Brain microvascular endothelial cell (primary cell): ENCODE data around the gene CHADL.

Experiments
- DNase-seq: peaks from one replicate; pipeline ENCODE4 v3.0.0-alpha.2; 2020
- H3K27ac ChIP-seq: fragments of 250-450 bp; sonication (Bioruptor Pico); 2 replicates; pipeline ENCODE4 v1.5.1; 2020; ENCODE audit warnings: mild to moderate bottlenecking, moderate library complexity
- H3K27me3 ChIP-seq: fragments of 250-450 bp; sonication (Bioruptor Pico); replicated peaks from 2 replicates; pipeline ENCODE4 v1.5.1; 2020; ENCODE audit warnings: mild to moderate bottlenecking
- H3K36me3 ChIP-seq: fragments of 250-450 bp; sonication (Bioruptor Pico); replicated peaks from 2 replicates; pipeline ENCODE4 v1.5.1; 2020; ENCODE audit warnings: mild to moderate bottlenecking
- H3K4me3 ChIP-seq: 2 replicates; pipeline ENCODE4 v1.5.1; 2011; ENCODE audit warnings: low read depth, mild to moderate bottlenecking, control low read depth, low read length, moderate library complexity
- in situ Hi-C: cut with HindIII; loops from 2 replicates; pipeline ENCODE4 v1.10.0; 2017; ENCODE audit warnings: low sequenced_read_pairs, low pct_ligation_motif_present
- TF ChIP-seq, protein P1 (sequence below): IDR thresholded peaks from 2 replicates; pipeline ENCODE4 v1.5.1; 2011; ENCODE audit warnings: low read depth, mild to moderate bottlenecking, moderate library complexity, low read length, control low read depth, inconsistent platforms; ENCODE audit errors: missing control alignments

Gene CHADL

DNA sequence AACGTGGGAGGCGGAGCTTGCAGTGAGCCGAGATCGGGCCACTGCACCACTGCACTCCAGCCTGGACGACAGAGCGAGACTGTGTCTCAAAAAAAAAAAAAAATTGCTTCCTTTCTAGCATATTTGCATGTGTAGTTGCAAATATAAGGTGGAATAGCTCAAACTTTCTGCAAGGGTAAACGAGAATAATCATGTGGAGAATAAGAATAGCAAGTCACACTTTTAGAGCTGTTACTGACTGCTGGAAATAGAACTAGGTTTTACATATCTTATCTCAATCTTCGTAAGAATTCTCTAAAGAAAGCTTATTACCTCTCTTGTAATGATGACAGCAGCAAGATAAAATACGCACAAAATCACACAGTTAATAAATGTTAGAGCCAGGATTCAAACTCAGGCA is 34.0 kb downstream of the CHADL start:
- Histone ChIP-seq H3K27me3 (no peaks in the 10 kb centered on the region), H3K4me3 (no peak overlapping the region), H3K27ac (no peak overlapping the region), H3K36me3 (peaks cover 13% of the 10 kb centered on the region)
- in situ Hi-C loops: no loop called here
- DNase-seq: no peak
- TF ChIP-seq, protein P1, sequence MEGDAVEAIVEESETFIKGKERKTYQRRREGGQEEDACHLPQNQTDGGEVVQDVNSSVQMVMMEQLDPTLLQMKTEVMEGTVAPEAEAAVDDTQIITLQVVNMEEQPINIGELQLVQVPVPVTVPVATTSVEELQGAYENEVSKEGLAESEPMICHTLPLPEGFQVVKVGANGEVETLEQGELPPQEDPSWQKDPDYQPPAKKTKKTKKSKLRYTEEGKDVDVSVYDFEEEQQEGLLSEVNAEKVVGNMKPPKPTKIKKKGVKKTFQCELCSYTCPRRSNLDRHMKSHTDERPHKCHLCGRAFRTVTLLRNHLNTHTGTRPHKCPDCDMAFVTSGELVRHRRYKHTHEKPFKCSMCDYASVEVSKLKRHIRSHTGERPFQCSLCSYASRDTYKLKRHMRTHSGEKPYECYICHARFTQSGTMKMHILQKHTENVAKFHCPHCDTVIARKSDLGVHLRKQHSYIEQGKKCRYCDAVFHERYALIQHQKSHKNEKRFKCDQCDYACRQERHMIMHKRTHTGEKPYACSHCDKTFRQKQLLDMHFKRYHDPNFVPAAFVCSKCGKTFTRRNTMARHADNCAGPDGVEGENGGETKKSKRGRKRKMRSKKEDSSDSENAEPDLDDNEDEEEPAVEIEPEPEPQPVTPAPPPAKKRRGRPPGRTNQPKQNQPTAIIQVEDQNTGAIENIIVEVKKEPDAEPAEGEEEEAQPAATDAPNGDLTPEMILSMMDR: no peak

DNA sequence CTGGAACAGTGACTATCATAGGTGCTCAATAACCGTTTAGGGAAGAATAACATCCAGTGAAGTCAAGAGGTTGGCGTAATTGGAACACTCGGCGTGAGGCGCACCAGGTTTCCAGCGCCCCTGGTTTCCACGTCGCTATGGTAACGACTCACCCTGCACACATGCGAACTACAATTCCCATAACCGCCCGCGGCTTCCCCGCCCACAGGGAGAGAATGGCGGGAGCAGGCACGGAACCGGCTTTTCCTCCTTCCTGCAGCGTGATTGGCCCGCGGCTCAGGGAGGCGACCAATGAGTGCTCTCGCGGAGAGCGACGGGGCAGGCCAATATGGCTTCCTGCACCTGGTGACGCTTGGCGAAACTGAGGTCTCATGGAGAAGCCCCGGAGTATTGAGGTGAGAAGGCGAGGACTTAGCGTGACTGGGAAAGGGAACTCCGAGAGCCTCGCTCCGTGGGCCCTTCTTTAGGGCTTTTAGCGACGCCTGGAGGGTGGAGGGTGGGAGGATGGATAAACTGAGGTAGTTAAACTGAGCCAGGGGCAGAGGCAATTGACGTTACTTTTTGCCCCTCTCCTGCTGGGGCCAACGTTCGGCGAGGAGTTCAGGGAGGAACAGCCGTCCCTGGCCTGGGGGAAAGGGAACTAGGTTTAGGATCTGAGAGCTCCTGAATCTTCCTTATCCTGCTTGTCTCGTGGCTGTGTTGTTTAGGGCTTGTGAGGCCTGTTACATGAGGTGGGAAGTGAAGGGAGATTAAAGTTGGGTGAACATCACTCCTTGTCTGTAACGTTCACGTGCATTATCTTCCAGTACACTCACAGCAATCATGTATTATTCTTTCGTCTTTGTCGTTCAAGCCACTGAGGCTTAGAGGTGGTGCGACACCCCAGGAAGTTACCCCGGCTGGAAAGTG is 35.5 kb downstream of the CHADL start, which contains the start of gene L3MBTL2:
Gene L3MBTL2, plus strand, starts transcription at position 321 of the 909 bp plus-strand sequence. Its CDS starts 51 bp downstream, at position 372.
- H3K27me3 ChIP-seq: no peaks in the 10 kb centered on the region

DNA sequence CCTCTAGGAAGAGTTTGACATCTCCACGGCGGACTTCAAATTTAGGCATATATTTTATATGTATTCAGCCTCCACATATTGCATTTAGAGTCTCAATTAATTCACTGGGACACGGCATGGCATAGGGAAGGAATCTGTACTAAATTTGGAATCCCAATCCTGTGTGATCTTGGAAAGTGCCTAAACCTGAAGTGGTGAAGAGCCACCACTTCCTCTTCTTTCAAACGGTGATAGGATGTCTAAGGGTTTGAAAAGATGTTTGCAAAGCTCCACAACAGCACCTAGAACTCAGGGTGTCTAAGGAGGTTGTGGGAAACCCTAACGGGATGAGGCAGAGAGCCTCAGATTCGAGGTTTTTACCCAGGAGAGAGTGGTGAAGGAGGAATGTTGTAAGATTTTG is 36.7 kb downstream of the CHADL start:
- DNase-seq: no peak
- TF ChIP-seq, protein P1: no peak
- H3K27me3 ChIP-seq: no peaks in the 10 kb centered on the region
- no peaks in the 10 kb centered on the region for H3K36me3 ChIP-seq
- H3K4me3 ChIP-seq: no peak overlapping the region
- H3K27ac ChIP-seq: no peak overlapping the region
- in situ Hi-C loops: no loop called here

More for the DNA sequence above, 35.5 kb downstream of the CHADL start, which contains the start of gene L3MBTL2:
- DNase-seq: peak; percentile 96
- Histone ChIP-seq H3K36me3 (peaks cover 5% of the 10 kb centered on the region), H3K27ac (peak within 1 kb of the TSS; percentile 69), H3K4me3 (peak within 1 kb of the TSS; percentile 99)
- TF ChIP-seq, protein P1: no peak
- in situ Hi-C loops: no loop called here

DNA sequence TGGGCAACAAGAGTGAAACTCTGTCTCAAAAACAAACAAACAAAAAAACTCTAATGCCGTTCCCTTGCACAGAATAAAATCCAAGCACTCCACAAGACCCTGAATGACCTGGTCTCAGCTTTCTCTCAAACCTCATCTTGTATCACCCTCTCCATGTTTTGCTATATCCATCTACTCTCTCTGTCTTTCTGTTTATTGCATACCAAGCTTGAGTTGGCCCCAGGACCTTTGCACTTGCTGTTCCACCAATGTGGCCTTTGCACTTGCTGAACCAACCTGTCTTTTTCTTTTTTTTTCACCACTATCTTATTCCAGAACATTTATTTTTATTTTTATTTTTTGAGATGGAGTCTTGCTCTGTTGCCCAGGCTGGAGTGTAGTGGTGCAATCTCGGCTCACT is 37.6 kb downstream of the CHADL start:
- in situ Hi-C loops: no loop called here
- H3K36me3 ChIP-seq: no peaks in the 10 kb centered on the region
- TF ChIP-seq, protein P1: no peak
- no peaks in the 10 kb centered on the region for H3K27me3 ChIP-seq
- no peak overlapping the region for H3K27ac ChIP-seq
- DNase-seq: no peak
- H3K4me3 ChIP-seq: no peak overlapping the region

DNA sequence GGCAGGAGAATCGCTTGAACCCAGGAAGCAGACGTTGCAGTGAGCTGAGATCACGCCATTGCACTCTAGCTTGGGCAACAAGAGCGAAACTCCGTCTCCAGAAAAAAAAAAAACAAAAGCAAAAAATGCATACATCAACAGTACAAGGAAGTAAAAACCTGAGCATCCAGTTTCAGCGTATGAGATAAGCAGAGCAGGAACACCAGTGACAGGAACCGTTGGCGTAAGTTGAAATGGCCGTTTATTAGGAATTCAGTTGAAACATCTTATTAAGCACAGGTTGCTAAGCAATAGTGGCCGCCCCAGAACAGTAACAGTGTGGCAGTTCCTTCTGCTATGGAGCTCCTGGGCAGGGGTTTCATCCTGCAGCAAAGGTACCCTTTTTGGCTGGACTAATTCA is 39.6 kb downstream of the CHADL start:
- Histone ChIP-seq H3K27ac (no peak overlapping the region), H3K36me3 (no peaks in the 10 kb centered on the region), H3K27me3 (no peaks in the 10 kb centered on the region), H3K4me3 (no peak overlapping the region)
- TF ChIP-seq, protein P1: no peak
- no peak for DNase-seq
- in situ Hi-C loops: no loop called here
